Measurements from ENCODE around the gene ZNF283.

GRCh38 chr19:43779147-43779819, 47.8 kb upstream of the ZNF283 start:
- TF ChIP-seq CTCF (conservative IDR thresholded peaks at IDR 0.05) (no peak), ZFX (IDR thresholded peaks at IDR 0.05) (no peak)

Data from C4-2B (cell line).